Suprapubic skin (tissue), 4 donors: ENCODE data around the gene RPL10A. TPM values are rescaled to one million over a fixed set of nuclear protein-coding genes. Genes with fewer than 3 reads are reported as not detected.

Experiments
- DNase-seq, 2 donors: peaks; one replicate each; pipeline ENCODE4 v3.0.0-alpha.2; 2019; ENCODE audit warnings: low spot score in 2 of 2
- H3K27ac ChIP-seq: fragments of 200-600 bp; sonication (generic); one replicate; pipeline ENCODE4 v1.5.1; 2019
- H3K27me3 ChIP-seq: fragments of 200-600 bp; sonication (generic); one replicate; pipeline ENCODE4 v1.5.1; 2019
- H3K36me3 ChIP-seq: fragments of 200-600 bp; sonication (generic); one replicate; pipeline ENCODE4 v1.5.1; 2019
- H3K4me1 ChIP-seq: fragments of 200-600 bp; sonication (generic); one replicate; pipeline ENCODE4 v1.5.1; 2019
- H3K4me3 ChIP-seq: fragments of 200-600 bp; sonication (generic); one replicate; pipeline ENCODE4 v1.5.1; 2019; ENCODE audit warnings: mild to moderate bottlenecking
- H3K9me3 ChIP-seq: fragments of 200-600 bp; sonication (generic); one replicate; pipeline ENCODE4 v1.5.1; 2019
- CTCF ChIP-seq, 2 donors: fragments of 200-600 bp in 1 of 2; fragments of 450-650 bp in 1 of 2; sonication (generic) in 1 of 2; IDR thresholded peaks; one replicate each; pipeline ENCODE4 v1.5.1; 2016 to 2019; ENCODE audit warnings: antibody characterized with exemption in 2 of 2, mild to moderate bottlenecking in 1 of 2, moderate library complexity in 1 of 2
- EP300 ChIP-seq: sonication (generic); formaldehyde crosslinking; IDR thresholded peaks from one replicate; pipeline ENCODE4 v1.6.1; 2017; ENCODE audit warnings: antibody characterized with exemption
- POLR2A ChIP-seq, 2 donors: fragments of 450-650 bp; IDR thresholded peaks; one replicate each; pipeline ENCODE4 v1.6.1; 2017; ENCODE audit warnings: antibody characterized with exemption in 2 of 2, mild to moderate bottlenecking in 2 of 2, moderate library complexity in 2 of 2
- POLR2AphosphoS5 ChIP-seq, 3 donors: sonication (generic); formaldehyde crosslinking; IDR thresholded peaks; one replicate each; pipeline ENCODE4 v1.6.1; 2017; ENCODE audit warnings: antibody characterized with exemption in 3 of 3
- WGBS: methylation state at CpG from one replicate; pipeline ENCODE4 v1.1.5; 2018; 5-methylcytosine and 5-hydroxymethylcytosine counted together
- total RNA-seq, 4 donors: library from RNA; depleted of rRNA; stranded (reverse); fragments of >200 nt; gene quantifications; one replicate each; pipeline ENCODE4 v1.1.0, GENCODE V29; 2016

The RPL10A gene
- total RNA-seq, 4 donors from 2014 or later, result 1,092 to 2,148 (median 1,858) TPM

GRCh38 chr6:35498422-35499067 is 30.3 kb downstream of the RPL10A start:
- no peaks in the 10 kb centered on the region for H3K9me3 ChIP-seq
- no peak for TF ChIP-seq POLR2AphosphoS5 (IDR thresholded peaks at IDR 0.05)
- no peak for TF ChIP-seq POLR2A (IDR thresholded peaks at IDR 0.05)
- 50% methylated on average over 14 of the region's 14 CpGs for WGBS
- H3K36me3 ChIP-seq, result no peaks in the 10 kb centered on the region
- H3K27ac ChIP-seq, result no peak overlapping the region
- DNase-seq, result no peak
- H3K27me3 ChIP-seq, result peaks cover 3% of the 10 kb centered on the region
- peak overlapping the region; percentile 70 for H3K4me3 ChIP-seq
- H3K4me1 ChIP-seq, result peaks cover 40% of the 10 kb centered on the region

- peaks cover 32% of the 10 kb centered on the region for H3K4me1 ChIP-seq
- no peak overlapping the region for H3K27ac ChIP-seq
- H3K36me3 ChIP-seq, result no peaks in the 10 kb centered on the region
- H3K9me3 ChIP-seq, result no peaks in the 10 kb centered on the region
- WGBS, result 79% methylated on average over 3 of the region's 4 CpGs
- TF ChIP-seq EP300, result no peak
- TF ChIP-seq POLR2AphosphoS5 (IDR thresholded peaks at IDR 0.05), result no peak
- TF ChIP-seq CTCF (IDR thresholded peaks at IDR 0.05), result no peak
- TF ChIP-seq POLR2A (IDR thresholded peaks at IDR 0.05), result no peak
- DNase-seq, result no peak
- H3K27me3 ChIP-seq, result peaks cover 8% of the 10 kb centered on the region
- H3K4me3 ChIP-seq, result no peak overlapping the region
Observed at GRCh38 chr6:35499372-35499771, 31.2 kb downstream of the RPL10A start.

- Histone ChIP-seq H3K36me3 (no peaks in the 10 kb centered on the region), H3K4me1 (peaks cover 21% of the 10 kb centered on the region), H3K27ac (no peak overlapping the region), H3K9me3 (no peaks in the 10 kb centered on the region), H3K27me3 (peaks cover 15% of the 10 kb centered on the region), H3K4me3 (no peak overlapping the region)
- TF ChIP-seq POLR2AphosphoS5 (IDR thresholded peaks at IDR 0.05) (no peak), POLR2A (IDR thresholded peaks at IDR 0.05) (no peak), CTCF (IDR thresholded peaks at IDR 0.05) (no peak), EP300 (no peak)
- DNase-seq, result no peak
- 86% methylated on average over 6 of the region's 6 CpGs for WGBS
Observed at GRCh38 chr6:35500782-35501181, 32.6 kb downstream of the RPL10A start.

GRCh38 chr6:35501784-35502183 is 33.6 kb downstream of the RPL10A start:
- no peaks in the 10 kb centered on the region for H3K9me3 ChIP-seq
- WGBS, result 100% methylated on average over 2 of the region's 2 CpGs
- H3K36me3 ChIP-seq, result no peaks in the 10 kb centered on the region
- TF ChIP-seq POLR2AphosphoS5 (IDR thresholded peaks at IDR 0.05) (no peak), EP300 (no peak), POLR2A (IDR thresholded peaks at IDR 0.05) (no peak), CTCF (IDR thresholded peaks at IDR 0.05) (no peak)
- DNase-seq, result no peak
- H3K27ac ChIP-seq, result no peak overlapping the region
- H3K4me1 ChIP-seq, result peaks cover 22% of the 10 kb centered on the region
- no peak overlapping the region for H3K4me3 ChIP-seq
- peaks cover 20% of the 10 kb centered on the region for H3K27me3 ChIP-seq

- WGBS, result 71% methylated on average over 10 of the region's 15 CpGs
Observed at GRCh38 chr6:35503534-35503933, 35.3 kb downstream of the RPL10A start.

More at GRCh38 chr6:35503534-35503933, 35.3 kb downstream of the RPL10A start:
- Histone ChIP-seq H3K36me3 (no peaks in the 10 kb centered on the region), H3K9me3 (no peaks in the 10 kb centered on the region), H3K27me3 (peaks cover 20% of the 10 kb centered on the region), H3K27ac (no peak overlapping the region), H3K4me3 (no peak overlapping the region), H3K4me1 (peaks cover 10% of the 10 kb centered on the region)
- DNase-seq, result no peak
- TF ChIP-seq EP300 (no peak), CTCF (IDR thresholded peaks at IDR 0.05) (no peak)
